Astrocyte (in vitro differentiated cells and primary cell): ENCODE measurements around the gene PBX1. TPM values are rescaled to one million over a fixed set of nuclear protein-coding genes. Genes with fewer than 3 reads are reported as not detected.
A peak's percentile ranks its signal among the peaks of the same experiment; 100 is the strongest.

Experiments
- DNase-seq: peaks from one replicate; pipeline ENCODE4 v3.0.0-alpha.2; 2010; ENCODE audit warnings: low read depth
- FAIRE-seq: peaks from 2 replicates; lab custom pipeline; 2011; peaks lifted over from hg19 to GRCh38; lab: Jason Lieb, UNC
- H2AFZ ChIP-seq: 2 replicates; pipeline ENCODE4 v1.6.0; 2012; ENCODE audit warnings: low read depth, low read length, inconsistent platforms
- H3K27ac ChIP-seq: 2 replicates; pipeline ENCODE4 v1.5.1; 2011; ENCODE audit warnings: low read depth, low read length, inconsistent platforms
- H3K27me3 ChIP-seq: 2 replicates; pipeline ENCODE4 v1.6.0; 2011; ENCODE audit warnings: low read length, inconsistent platforms; ENCODE audit not compliant: insufficient read depth
- H3K36me3 ChIP-seq: 2 replicates; pipeline ENCODE4 v1.5.1; 2011; ENCODE audit warnings: low read length, inconsistent platforms; ENCODE audit not compliant: insufficient read depth
- H3K4me1 ChIP-seq: 2 replicates; pipeline ENCODE4 v1.5.1; 2011; ENCODE audit warnings: low read length, inconsistent platforms; ENCODE audit not compliant: insufficient read depth
- H3K4me2 ChIP-seq: 2 replicates; pipeline ENCODE4 v1.6.0; 2012; ENCODE audit warnings: low read length, inconsistent platforms
- H3K4me3 ChIP-seq: 2 replicates; pipeline ENCODE4 v1.5.1; 2011; ENCODE audit warnings: low read depth, mild to moderate bottlenecking, low read length, inconsistent platforms; ENCODE audit not compliant: insufficient read depth
- H3K79me2 ChIP-seq: 2 replicates; pipeline ENCODE4 v1.6.0; 2012; ENCODE audit warnings: mild to moderate bottlenecking, low read length, inconsistent platforms; ENCODE audit not compliant: insufficient read depth
- H3K9ac ChIP-seq: 2 replicates; pipeline ENCODE4 v1.6.0; 2012; ENCODE audit warnings: mild to moderate bottlenecking, low read length, inconsistent platforms
- H3K9me3 ChIP-seq: 2 replicates; pipeline ENCODE4 v1.5.1; 2012; ENCODE audit warnings: low read depth, mild to moderate bottlenecking, low read length, inconsistent platforms; ENCODE audit not compliant: insufficient read depth
- H4K20me1 ChIP-seq: 2 replicates; pipeline ENCODE4 v1.6.0; 2012; ENCODE audit warnings: low read length, inconsistent platforms; ENCODE audit not compliant: insufficient read depth
- H3K27ac Mint-ChIP-seq: one replicate; pipeline ENCODE4 v1.8.0; 2021; ENCODE audit warnings: mild to moderate bottlenecking, mixed read lengths; ENCODE audit not compliant: unreplicated experiment
- H3K27me3 Mint-ChIP-seq: one replicate; pipeline ENCODE4 v1.8.0; 2021; ENCODE audit warnings: low read depth, mixed read lengths; ENCODE audit not compliant: unreplicated experiment
- H3K36me3 Mint-ChIP-seq: one replicate; pipeline ENCODE4 v1.8.0; 2021; ENCODE audit warnings: low read depth, mixed read lengths; ENCODE audit not compliant: unreplicated experiment
- H3K4me1 Mint-ChIP-seq: one replicate; pipeline ENCODE4 v1.8.0; 2021; ENCODE audit warnings: low read depth, mixed read lengths; ENCODE audit not compliant: unreplicated experiment
- H3K4me3 Mint-ChIP-seq: one replicate; pipeline ENCODE4 v1.8.0; 2021; ENCODE audit warnings: mild to moderate bottlenecking, moderate library complexity, mixed read lengths; ENCODE audit not compliant: unreplicated experiment
- H3K9me3 Mint-ChIP-seq: one replicate; pipeline ENCODE4 v1.8.0; 2021; ENCODE audit warnings: mild to moderate bottlenecking, mixed read lengths; ENCODE audit not compliant: unreplicated experiment
- CTCF ChIP-seq: IDR thresholded peaks from 2 replicates; pipeline ENCODE4 v1.5.1; 2011; ENCODE audit warnings: low read depth, mild to moderate bottlenecking, inconsistent platforms, low read length, moderate library complexity; ENCODE audit not compliant: insufficient read depth
- EZH2 ChIP-seq: IDR thresholded peaks from 2 replicates; pipeline ENCODE4 v1.6.1; 2012; ENCODE audit warnings: mild to moderate bottlenecking, low read length, inconsistent platforms; ENCODE audit not compliant: insufficient read depth
- total RNA-seq: library from RNA; stranded (reverse); gene quantifications from 2 replicates; pipeline ENCODE4 v1.2.1, GENCODE V29; 2021

PBX1 gene
- total RNA-seq, 1 donor from 2014 or later: 37.2 TPM

- H3K9me3 Mint-ChIP-seq: no peaks in the 10 kb centered on the region
- Histone ChIP-seq H3K4me2 (no peak overlapping the region), H3K79me2 (no peaks in the 10 kb centered on the region), H3K9me3 (no peaks in the 10 kb centered on the region), H3K27me3 (no peaks in the 10 kb centered on the region), H3K4me1 (no peaks in the 10 kb centered on the region), H2AFZ (no peak overlapping the region), H4K20me1 (peaks cover 10% of the 10 kb centered on the region), H3K36me3 (no peaks in the 10 kb centered on the region), H3K9ac (no peak overlapping the region), H3K4me3 (no peak overlapping the region), H3K27ac (no peak overlapping the region)
- H3K36me3 Mint-ChIP-seq: peaks cover 2% of the 10 kb centered on the region
- no peak for TF ChIP-seq CTCF
- TF ChIP-seq EZH2: no peak
- H3K27me3 Mint-ChIP-seq: no peaks in the 10 kb centered on the region
- peaks cover 7% of the 10 kb centered on the region for H3K4me1 Mint-ChIP-seq
- no peak for DNase-seq
- no peak overlapping the region for H3K4me3 Mint-ChIP-seq
- no peak for FAIRE-seq
- H3K27ac Mint-ChIP-seq: no peak overlapping the region
Measured at GRCh38 chr1:164623805-164624204, 64.8 kb downstream of the PBX1 start.

- Histone ChIP-seq H3K4me2 (no peak overlapping the region), H3K79me2 (no peaks in the 10 kb centered on the region), H4K20me1 (peaks cover 10% of the 10 kb centered on the region), H3K27ac (no peak overlapping the region), H3K4me1 (no peaks in the 10 kb centered on the region), H3K9ac (no peak overlapping the region), H3K27me3 (no peaks in the 10 kb centered on the region), H3K9me3 (no peaks in the 10 kb centered on the region), H3K4me3 (no peak overlapping the region), H2AFZ (no peak overlapping the region), H3K36me3 (no peaks in the 10 kb centered on the region)
- TF ChIP-seq EZH2 (no peak), CTCF (no peak)
- no peaks in the 10 kb centered on the region for H3K9me3 Mint-ChIP-seq
- H3K4me3 Mint-ChIP-seq: no peak overlapping the region
- H3K4me1 Mint-ChIP-seq: peaks cover 7% of the 10 kb centered on the region
- H3K36me3 Mint-ChIP-seq: peaks cover 2% of the 10 kb centered on the region
- DNase-seq (no peak), FAIRE-seq (no peak)
- H3K27me3 Mint-ChIP-seq: no peaks in the 10 kb centered on the region
- no peak overlapping the region for H3K27ac Mint-ChIP-seq
Measured at GRCh38 chr1:164624400-164624799, 65.4 kb downstream of the PBX1 start.

DNA sequence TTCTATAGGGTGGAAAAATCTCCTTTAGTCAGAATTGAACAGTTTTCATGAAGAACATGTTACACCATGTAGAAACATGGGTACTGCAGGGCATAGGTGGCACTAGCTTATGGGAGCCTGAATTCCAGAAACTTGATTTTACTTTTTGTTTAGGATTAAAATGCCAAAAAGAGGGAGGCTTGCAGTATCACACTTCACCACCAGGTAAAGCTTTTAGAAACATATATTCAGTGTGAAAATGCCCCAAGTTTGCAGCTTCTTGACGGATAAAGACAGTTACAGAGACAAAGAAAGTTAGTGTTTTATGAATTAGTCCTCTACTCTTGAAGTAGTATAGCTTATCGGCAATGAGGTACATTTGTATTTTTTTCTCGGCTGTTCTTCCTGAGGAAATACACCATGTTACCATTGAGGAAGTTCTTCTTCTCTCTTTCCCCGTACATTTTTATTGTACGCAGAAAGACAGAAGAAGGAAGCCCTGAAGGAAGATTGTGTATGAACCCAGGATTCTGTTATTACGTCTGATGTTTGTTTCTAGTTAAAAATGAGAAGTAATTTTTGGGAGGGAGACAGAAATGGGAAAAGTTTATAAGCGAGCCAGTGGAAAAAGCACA is 66.1 kb downstream of the PBX1 start:
- H3K9me3 Mint-ChIP-seq: no peaks in the 10 kb centered on the region
- Histone ChIP-seq H3K4me3 (no peak overlapping the region), H3K4me2 (no peak overlapping the region), H3K4me1 (no peaks in the 10 kb centered on the region), H4K20me1 (peaks cover 13% of the 10 kb centered on the region), H3K36me3 (no peaks in the 10 kb centered on the region), H3K27me3 (no peaks in the 10 kb centered on the region), H3K79me2 (peaks cover under 1% of the 10 kb centered on the region), H3K9me3 (no peaks in the 10 kb centered on the region), H3K9ac (no peak overlapping the region), H2AFZ (no peak overlapping the region), H3K27ac (no peak overlapping the region)
- H3K27ac Mint-ChIP-seq: no peak overlapping the region
- H3K4me3 Mint-ChIP-seq: no peak overlapping the region
- TF ChIP-seq EZH2 (no peak), CTCF (peak; percentile 53)
- DNase-seq: no peak
- H3K36me3 Mint-ChIP-seq: peaks cover 2% of the 10 kb centered on the region
- H3K4me1 Mint-ChIP-seq: peaks cover 7% of the 10 kb centered on the region
- FAIRE-seq: no peak
- no peaks in the 10 kb centered on the region for H3K27me3 Mint-ChIP-seq
